CD4-positive, alpha-beta T cell treated with Interleukin-1 beta for 1 hour (primary cell): ENCODE measurements around the gene NABP1.

ENCODE experiments used
- DNase-seq, 2 donors: peaks; one replicate each; pipeline ENCODE4 v3.0.0-alpha.2; 2020 to 2022

The NABP1 gene

DNA sequence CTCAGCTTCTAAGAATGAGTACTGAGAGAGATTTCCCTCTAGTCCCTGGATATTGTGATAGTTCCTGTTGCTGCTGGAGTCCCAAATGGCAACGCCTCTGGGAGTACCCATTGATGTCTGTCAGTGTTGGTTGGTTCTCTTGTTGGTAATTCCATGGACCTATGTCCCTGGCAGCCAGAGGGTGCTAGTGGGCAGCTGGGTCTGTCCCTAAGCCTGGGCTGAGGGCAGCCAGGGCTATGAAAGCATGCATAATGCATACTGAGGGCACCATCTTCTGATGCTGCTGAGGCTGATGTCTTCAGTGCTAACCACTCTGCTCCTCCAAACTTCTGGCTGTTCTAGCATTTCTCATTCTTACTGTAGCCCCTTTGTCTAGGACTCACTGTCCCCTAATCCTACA lies 35.9 kb downstream of the NABP1 start:
- DNase-seq = no peak

DNA sequence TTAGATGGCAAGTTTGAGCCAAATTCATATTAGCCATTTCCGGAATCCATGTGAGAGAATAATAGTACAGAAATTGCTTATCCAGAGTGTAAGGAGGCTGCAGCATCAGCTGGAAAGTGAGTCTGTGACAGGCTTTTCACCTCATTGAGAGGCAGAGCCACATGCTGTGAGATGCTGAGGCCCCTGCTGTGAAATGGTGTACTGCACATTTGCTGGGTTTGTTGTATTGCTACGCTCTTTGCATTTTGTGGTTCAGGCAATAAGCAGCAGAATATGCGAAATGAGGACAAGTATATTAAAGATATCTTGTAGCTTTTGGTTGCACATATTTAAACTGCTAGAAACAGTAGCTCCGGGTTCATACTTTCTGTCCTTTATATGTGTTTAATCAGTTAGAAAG lies 37.0 kb downstream of the NABP1 start:
- no peak for DNase-seq

DNA sequence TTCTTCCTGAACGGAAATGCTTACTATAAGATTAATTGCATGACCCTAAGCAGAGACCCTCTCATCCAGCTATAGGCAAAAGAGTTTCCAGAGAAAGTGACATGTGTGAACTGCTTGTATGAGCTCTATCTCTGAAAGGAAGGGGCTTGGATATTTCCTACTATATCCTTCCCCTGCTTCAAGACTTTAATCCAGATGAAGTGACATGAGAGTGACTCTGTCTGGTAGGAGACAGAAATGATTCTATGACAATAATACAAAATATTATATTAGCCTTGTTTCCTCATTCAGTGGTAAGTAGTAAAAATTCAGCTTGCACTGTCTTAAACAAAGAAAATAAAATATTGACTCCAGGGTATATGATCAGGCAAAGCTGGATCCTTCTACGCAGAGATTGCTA lies 37.5 kb downstream of the NABP1 start:
- no peak for DNase-seq

DNA sequence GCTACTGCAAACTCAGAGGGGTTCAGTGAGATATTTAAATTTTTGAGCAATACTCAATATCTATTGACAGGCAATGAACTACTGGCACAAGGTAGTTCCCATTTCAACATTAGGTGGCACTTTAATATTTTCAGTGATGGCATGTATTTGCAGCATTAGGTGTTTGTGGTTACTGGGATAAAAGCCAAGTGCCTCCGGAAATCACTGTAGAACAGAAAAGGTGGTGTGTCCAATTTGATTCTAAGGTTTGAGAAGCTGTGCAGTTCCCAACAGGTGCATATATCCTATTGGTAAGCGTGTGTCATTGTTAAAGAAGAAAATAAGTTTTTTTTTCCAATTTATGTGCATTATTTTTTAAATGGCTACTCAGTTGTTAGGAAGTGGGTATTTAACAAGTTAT lies 41.3 kb downstream of the NABP1 start:
- no peak for DNase-seq

GRCh38 chr2:191719938-191720337 lies 42.0 kb downstream of the NABP1 start:
- DNase-seq = no peak

DNA sequence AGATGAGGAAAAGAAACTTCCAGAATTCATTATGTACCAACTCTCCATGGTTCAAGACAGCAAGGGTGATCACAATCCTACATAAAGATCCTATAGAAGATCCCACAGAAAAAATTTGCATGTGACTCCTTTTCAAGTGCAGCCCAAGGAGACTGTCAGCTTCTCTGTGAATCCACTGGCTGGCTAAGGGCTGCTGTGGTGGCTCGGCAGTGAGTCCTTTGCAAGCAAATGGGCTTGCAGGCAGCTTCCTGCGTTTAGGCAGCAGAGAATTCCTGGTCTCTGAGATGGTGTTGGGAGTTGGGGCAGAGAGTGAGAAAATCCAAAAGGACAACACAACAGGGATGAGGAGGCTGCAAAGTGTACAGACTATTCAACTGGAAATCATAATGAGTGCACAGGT lies 43.4 kb downstream of the NABP1 start:
- no peak for DNase-seq

- no peak for DNase-seq
These were observed 46.1 kb downstream of the NABP1 start for GRCh38 chr2:191724015-191724414.

GRCh38 chr2:191728750-191729624 lies 51.1 kb downstream of the NABP1 start:
- no peak for DNase-seq

- no peak for DNase-seq
These were observed 52.3 kb downstream of the NABP1 start for GRCh38 chr2:191730263-191730662.
